HepG2 (cell line): ENCODE data around the gene TAP1. TPM values are rescaled to one million over a fixed set of nuclear protein-coding genes. Genes with fewer than 3 reads are reported as not detected.

Experiments used
- HNRNPK ChIP-seq: fragments of 200-400 bp; formaldehyde crosslinking; IDR thresholded peaks from 2 replicates; pipeline ENCODE4 v1.6.1; 2018; ENCODE audit warnings: low read length, low read depth, moderate library complexity, mild to moderate bottlenecking; ENCODE audit not compliant: poor library complexity, severe bottlenecking
- KDM4B ChIP-seq: sonication (generic); formaldehyde crosslinking; IDR thresholded peaks from 2 replicates; pipeline ENCODE4 v1.4.0; 2020; ENCODE audit warnings: missing genetic modification reagents
- MAFK ChIP-seq, 2 experiments: IDR thresholded peaks in 1 of 2; conservative IDR thresholded peaks in 1 of 2; 2 replicates each; pipeline ENCODE4 v1.6.1; 2011; ENCODE audit warnings: improper control_type of control experiment in 2 of 2, low read length in 2 of 2
- NCOR1 ChIP-seq: fragments of 200-600 bp; sonication (generic); IDR thresholded peaks from 2 replicates; pipeline ENCODE4 v1.7.0; 2017; ENCODE audit warnings: antibody characterized with exemption, low read length, borderline replicate concordance
- SMC3 ChIP-seq: IDR thresholded peaks from 2 replicates; pipeline ENCODE4 v1.6.1; 2011; ENCODE audit warnings: low read length, improper control_type of control experiment
- SOX5 ChIP-seq: IDR thresholded peaks from 2 replicates; pipeline ENCODE4 v1.6.1; 2016; ENCODE audit warnings: borderline replicate concordance
- ZNF660 ChIP-seq: sonication (generic); formaldehyde crosslinking; IDR thresholded peaks from 2 replicates; pipeline ENCODE4 v1.5.1; 2020; ENCODE audit warnings: mild to moderate bottlenecking, low read depth, missing genetic modification reagents, borderline replicate concordance
- polyA plus RNA-seq, 8 experiments: library from polyadenylated mRNA; depleted of rRNA in 3 of 8; stranded (reverse) in 7 of 8; unstranded in 1 of 8; fragments of >200 nt; fragmentation: Illumina TruSeq in 4 of 8; extraction: Trizol in 4 of 8; gene quantifications; 2 replicates each; pipeline versions ENCODE4 v1.2.1 to v1.2.3, GENCODE V29; 2011 to 2016; ENCODE audit warnings: low read depth in 4 of 8, missing spikeins in 1 of 8, mixed read lengths in 1 of 8; ENCODE audit not compliant: insufficient read depth in 1 of 8
- total RNA-seq, 5 experiments: library from RNA; depleted of rRNA; stranded (reverse); fragments of >200 nt; fragmentation: Illumina TruSeq; extraction: Trizol; gene quantifications; 2 replicates each; pipeline ENCODE4 v1.2.3, GENCODE V29; 2016; ENCODE audit warnings: low read depth in 1 of 5
- TF ChIP-seq, protein P1 (sequence below): sonication (generic); formaldehyde crosslinking; IDR thresholded peaks from 2 replicates; pipeline ENCODE4 v1.5.0; 2020; ENCODE audit warnings: missing genetic modification reagents
- TF ChIP-seq, protein P2 (sequence below): IDR thresholded peaks from 2 replicates; pipeline ENCODE4 v1.4.0; 2020; ENCODE audit warnings: mild to moderate bottlenecking, missing genetic modification reagents
- TF ChIP-seq, protein P3 (sequence below): sonication (generic); formaldehyde crosslinking; IDR thresholded peaks from 2 replicates; pipeline ENCODE4 v1.4.0; 2020; ENCODE audit warnings: missing genetic modification reagents, low read depth, mild to moderate bottlenecking, borderline replicate concordance
- TF ChIP-seq, protein P4 (sequence below): sonication (generic); formaldehyde crosslinking; conservative IDR thresholded peaks from 2 replicates; pipeline ENCODE4 v1.5.0; 2020; ENCODE audit warnings: missing genetic modification reagents
- TF ChIP-seq, protein P5 (sequence below): sonication (generic); formaldehyde crosslinking; IDR thresholded peaks from 2 replicates; pipeline ENCODE4 v1.4.0; 2020; ENCODE audit warnings: mild to moderate bottlenecking, missing genetic modification reagents
- TF ChIP-seq, protein P6 (sequence below): sonication (generic); formaldehyde crosslinking; IDR thresholded peaks from 2 replicates; pipeline ENCODE4 v1.4.0; 2020; ENCODE audit warnings: low read depth, missing genetic modification reagents

Gene TAP1
- total and polyA plus RNA-seq, 2 of the 13 experiments (the other 11 are each of a cell fraction or from before 2014, with no cell fraction given): 31.2 to 52.2 TPM

DNA sequence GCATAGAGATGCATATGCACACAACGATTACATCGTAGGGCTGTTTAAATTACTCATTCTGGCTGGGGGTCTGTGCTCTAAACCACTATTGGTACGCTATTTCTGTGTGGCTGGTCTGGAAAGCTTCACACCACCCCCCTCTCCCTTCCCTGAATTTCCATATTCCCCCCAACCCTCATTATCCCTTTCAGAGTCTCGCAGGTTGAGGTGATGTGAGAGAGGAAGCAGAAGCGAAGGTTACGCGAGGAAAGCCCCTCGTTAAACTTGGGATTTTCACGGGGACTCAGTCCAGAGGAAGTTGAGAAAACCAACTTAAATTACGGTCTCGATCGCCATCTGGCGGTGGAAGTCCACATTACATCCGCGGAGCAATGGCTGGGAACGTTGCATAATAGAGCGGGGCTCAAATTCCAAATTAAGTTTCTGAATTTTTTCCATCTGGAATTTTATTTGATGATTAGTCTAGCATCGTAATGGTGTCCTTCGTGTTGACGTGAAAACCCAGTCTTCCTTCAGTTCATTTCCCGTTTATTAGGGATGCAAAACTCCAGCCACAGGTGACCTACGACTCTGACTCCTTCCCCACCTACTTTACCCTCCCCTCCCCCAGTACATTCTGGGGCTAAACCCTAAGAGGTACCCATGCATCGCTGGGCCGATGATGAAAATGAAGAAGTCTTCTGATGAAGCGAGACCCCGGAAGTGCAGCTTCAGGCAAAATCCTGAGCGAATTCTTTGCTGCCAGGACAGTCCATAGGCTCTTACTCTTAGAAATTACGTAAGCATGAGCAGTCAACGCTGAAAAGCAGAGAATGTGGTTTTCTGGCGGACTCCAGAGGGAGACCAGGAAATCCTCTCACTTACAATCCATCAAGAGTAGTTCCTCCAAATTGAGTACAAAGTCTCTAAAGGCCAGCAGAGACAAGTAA, 56.4 kb downstream of the TAP1 start (continued):
- TF ChIP-seq, protein P1, sequence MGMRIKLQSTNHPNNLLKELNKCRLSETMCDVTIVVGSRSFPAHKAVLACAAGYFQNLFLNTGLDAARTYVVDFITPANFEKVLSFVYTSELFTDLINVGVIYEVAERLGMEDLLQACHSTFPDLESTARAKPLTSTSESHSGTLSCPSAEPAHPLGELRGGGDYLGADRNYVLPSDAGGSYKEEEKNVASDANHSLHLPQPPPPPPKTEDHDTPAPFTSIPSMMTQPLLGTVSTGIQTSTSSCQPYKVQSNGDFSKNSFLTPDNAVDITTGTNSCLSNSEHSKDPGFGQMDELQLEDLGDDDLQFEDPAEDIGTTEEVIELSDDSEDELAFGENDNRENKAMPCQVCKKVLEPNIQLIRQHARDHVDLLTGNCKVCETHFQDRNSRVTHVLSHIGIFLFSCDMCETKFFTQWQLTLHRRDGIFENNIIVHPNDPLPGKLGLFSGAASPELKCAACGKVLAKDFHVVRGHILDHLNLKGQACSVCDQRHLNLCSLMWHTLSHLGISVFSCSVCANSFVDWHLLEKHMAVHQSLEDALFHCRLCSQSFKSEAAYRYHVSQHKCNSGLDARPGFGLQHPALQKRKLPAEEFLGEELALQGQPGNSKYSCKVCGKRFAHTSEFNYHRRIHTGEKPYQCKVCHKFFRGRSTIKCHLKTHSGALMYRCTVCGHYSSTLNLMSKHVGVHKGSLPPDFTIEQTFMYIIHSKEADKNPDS (CRISPR knock-in tag): no peak
- TF ChIP-seq ZNF660 (CRISPR knock-in tag): no peak
- TF ChIP-seq SMC3: peak; percentile 88
- TF ChIP-seq, protein P2, sequence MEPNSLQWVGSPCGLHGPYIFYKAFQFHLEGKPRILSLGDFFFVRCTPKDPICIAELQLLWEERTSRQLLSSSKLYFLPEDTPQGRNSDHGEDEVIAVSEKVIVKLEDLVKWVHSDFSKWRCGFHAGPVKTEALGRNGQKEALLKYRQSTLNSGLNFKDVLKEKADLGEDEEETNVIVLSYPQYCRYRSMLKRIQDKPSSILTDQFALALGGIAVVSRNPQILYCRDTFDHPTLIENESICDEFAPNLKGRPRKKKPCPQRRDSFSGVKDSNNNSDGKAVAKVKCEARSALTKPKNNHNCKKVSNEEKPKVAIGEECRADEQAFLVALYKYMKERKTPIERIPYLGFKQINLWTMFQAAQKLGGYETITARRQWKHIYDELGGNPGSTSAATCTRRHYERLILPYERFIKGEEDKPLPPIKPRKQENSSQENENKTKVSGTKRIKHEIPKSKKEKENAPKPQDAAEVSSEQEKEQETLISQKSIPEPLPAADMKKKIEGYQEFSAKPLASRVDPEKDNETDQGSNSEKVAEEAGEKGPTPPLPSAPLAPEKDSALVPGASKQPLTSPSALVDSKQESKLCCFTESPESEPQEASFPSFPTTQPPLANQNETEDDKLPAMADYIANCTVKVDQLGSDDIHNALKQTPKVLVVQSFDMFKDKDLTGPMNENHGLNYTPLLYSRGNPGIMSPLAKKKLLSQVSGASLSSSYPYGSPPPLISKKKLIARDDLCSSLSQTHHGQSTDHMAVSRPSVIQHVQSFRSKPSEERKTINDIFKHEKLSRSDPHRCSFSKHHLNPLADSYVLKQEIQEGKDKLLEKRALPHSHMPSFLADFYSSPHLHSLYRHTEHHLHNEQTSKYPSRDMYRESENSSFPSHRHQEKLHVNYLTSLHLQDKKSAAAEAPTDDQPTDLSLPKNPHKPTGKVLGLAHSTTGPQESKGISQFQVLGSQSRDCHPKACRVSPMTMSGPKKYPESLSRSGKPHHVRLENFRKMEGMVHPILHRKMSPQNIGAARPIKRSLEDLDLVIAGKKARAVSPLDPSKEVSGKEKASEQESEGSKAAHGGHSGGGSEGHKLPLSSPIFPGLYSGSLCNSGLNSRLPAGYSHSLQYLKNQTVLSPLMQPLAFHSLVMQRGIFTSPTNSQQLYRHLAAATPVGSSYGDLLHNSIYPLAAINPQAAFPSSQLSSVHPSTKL (CRISPR knock-in tag): peak; percentile 34; the same call in 1 of the 2 replicates
- no peak for TF ChIP-seq KDM4B (CRISPR knock-in tag)
- TF ChIP-seq, protein P3, sequence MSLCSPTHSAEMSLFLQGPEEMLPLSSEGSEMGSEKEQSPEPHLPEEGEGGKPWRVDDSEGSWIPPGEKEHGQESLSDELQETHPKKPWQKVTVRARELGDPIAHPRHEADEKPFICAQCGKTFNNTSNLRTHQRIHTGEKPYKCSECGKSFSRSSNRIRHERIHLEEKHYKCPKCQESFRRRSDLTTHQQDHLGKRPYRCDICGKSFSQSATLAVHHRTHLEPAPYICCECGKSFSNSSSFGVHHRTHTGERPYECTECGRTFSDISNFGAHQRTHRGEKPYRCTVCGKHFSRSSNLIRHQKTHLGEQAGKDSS (CRISPR knock-in tag): no peak
- peak; percentile 41 for TF ChIP-seq HNRNPK
- TF ChIP-seq NCOR1: peak; percentile 38; the same call in 1 of the 2 replicates
- no peak for TF ChIP-seq MAFK (conservative IDR thresholded peaks at IDR 0.05 in 1 of 2, IDR thresholded peaks at IDR 0.05 in 1 of 2; ENCODE audit: low read length in 2 of 2)
- TF ChIP-seq, protein P4, sequence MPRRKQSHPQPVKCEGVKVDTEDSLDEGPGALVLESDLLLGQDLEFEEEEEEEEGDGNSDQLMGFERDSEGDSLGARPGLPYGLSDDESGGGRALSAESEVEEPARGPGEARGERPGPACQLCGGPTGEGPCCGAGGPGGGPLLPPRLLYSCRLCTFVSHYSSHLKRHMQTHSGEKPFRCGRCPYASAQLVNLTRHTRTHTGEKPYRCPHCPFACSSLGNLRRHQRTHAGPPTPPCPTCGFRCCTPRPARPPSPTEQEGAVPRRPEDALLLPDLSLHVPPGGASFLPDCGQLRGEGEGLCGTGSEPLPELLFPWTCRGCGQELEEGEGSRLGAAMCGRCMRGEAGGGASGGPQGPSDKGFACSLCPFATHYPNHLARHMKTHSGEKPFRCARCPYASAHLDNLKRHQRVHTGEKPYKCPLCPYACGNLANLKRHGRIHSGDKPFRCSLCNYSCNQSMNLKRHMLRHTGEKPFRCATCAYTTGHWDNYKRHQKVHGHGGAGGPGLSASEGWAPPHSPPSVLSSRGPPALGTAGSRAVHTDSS (CRISPR knock-in tag): no peak
- TF ChIP-seq SOX5 (CRISPR knock-in tag): no peak
- TF ChIP-seq, protein P5, sequence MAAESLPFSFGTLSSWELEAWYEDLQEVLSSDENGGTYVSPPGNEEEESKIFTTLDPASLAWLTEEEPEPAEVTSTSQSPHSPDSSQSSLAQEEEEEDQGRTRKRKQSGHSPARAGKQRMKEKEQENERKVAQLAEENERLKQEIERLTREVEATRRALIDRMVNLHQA (CRISPR knock-in tag): no peak
- TF ChIP-seq, protein P6, sequence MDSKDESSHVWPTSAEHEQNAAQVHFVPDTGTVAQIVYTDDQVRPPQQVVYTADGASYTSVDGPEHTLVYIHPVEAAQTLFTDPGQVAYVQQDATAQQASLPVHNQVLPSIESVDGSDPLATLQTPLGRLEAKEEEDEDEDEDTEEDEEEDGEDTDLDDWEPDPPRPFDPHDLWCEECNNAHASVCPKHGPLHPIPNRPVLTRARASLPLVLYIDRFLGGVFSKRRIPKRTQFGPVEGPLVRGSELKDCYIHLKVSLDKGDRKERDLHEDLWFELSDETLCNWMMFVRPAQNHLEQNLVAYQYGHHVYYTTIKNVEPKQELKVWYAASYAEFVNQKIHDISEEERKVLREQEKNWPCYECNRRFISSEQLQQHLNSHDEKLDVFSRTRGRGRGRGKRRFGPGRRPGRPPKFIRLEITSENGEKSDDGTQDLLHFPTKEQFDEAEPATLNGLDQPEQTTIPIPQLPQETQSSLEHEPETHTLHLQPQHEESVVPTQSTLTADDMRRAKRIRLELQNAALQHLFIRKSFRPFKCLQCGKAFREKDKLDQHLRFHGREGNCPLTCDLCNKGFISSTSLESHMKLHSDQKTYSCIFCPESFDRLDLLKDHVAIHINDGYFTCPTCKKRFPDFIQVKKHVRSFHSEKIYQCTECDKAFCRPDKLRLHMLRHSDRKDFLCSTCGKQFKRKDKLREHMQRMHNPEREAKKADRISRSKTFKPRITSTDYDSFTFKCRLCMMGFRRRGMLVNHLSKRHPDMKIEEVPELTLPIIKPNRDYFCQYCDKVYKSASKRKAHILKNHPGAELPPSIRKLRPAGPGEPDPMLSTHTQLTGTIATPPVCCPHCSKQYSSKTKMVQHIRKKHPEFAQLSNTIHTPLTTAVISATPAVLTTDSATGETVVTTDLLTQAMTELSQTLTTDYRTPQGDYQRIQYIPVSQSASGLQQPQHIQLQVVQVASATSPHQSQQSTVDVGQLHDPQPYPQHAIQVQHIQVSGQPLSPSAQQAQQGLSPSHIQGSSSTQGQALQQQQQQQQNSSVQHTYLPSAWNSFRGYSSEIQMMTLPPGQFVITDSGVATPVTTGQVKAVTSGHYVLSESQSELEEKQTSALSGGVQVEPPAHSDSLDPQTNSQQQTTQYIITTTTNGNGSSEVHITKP: no peak
